Transverse colon (tissue), 4 donors: ENCODE results near the gene ABLIM2. TPM values are rescaled to one million over a fixed set of nuclear protein-coding genes. Genes with fewer than 3 reads are reported as not detected.

Source experiments
- DNase-seq: peaks from one replicate; pipeline ENCODE4 v3.0.0-alpha.2; 2019
- H3K27ac ChIP-seq, 4 donors: fragments of 200-600 bp; sonication (generic); 2 replicates each; pipeline ENCODE4 v1.5.1; 2016 to 2018; ENCODE audit warnings: inconsistent platforms in 4 of 4
- H3K27me3 ChIP-seq: fragments of 200-600 bp; sonication (generic); 2 replicates; pipeline ENCODE4 v1.5.1; 2017; ENCODE audit warnings: inconsistent platforms
- H3K36me3 ChIP-seq, 4 donors: fragments of 200-600 bp; sonication (generic); 2 replicates each; pipeline ENCODE4 v1.5.1; 2017 to 2019; ENCODE audit warnings: inconsistent platforms in 4 of 4
- H3K4me1 ChIP-seq, 4 donors: fragments of 200-600 bp; sonication (generic); 2 replicates each; pipeline ENCODE4 v1.5.1; 2017 to 2020; ENCODE audit warnings: inconsistent platforms in 4 of 4
- H3K4me3 ChIP-seq, 4 donors: fragments of 200-600 bp; sonication (generic); 1 replicate in 1 of 4; 2 replicates in 3 of 4; pipeline versions ENCODE4 v1.5.1 to v1.6.1; 2017 to 2019; ENCODE audit warnings: inconsistent platforms in 4 of 4
- H3K9me3 ChIP-seq, 2 donors: fragments of 200-600 bp; sonication (generic); 2 replicates each; pipeline ENCODE4 v1.5.1; 2017 to 2019; ENCODE audit warnings: inconsistent platforms in 2 of 2
- EP300 ChIP-seq: sonication (generic); formaldehyde crosslinking; IDR thresholded peaks from one replicate; pipeline ENCODE4 v1.6.1; 2017; ENCODE audit warnings: antibody characterized with exemption, low read depth
- POLR2A ChIP-seq: fragments of 450-650 bp; IDR thresholded peaks from one replicate; pipeline ENCODE4 v1.6.1; 2016; ENCODE audit warnings: antibody characterized with exemption, mild to moderate bottlenecking, moderate library complexity
- POLR2AphosphoS5 ChIP-seq, 3 donors: sonication (generic); formaldehyde crosslinking; IDR thresholded peaks; one replicate each; pipeline ENCODE4 v1.6.1; 2016; ENCODE audit warnings: antibody characterized with exemption in 3 of 3
- WGBS, 2 donors: methylation state at CpG; one replicate each; pipeline ENCODE4 v1.1.5; 2018; ENCODE audit warnings: low coverage in 1 of 2; 5-methylcytosine and 5-hydroxymethylcytosine counted together
- in situ Hi-C, 4 donors: fragments of 200-750 bp; cut with MboI; loops; one replicate each; pipeline versions ENCODE4 v1.15.0 to v1.15.1; 2017; ENCODE audit warnings: low sequenced_read_pairs in 3 of 4, low pct_ligation_motif_present in 1 of 4, low pct_unique_long_range_greater_than_20kb in 1 of 4
- intact Hi-C: fragments of 100-400 bp; cut with DNase I; formaldehyde crosslinking; loops from one replicate; pipeline ENCODE4 v1.15.1; 2023; ENCODE audit warnings: low total_unique reads
- total RNA-seq, 4 donors: library from RNA; depleted of rRNA; stranded (reverse); fragments of >200 nt; gene quantifications; one replicate each; pipeline ENCODE4 v1.1.0, GENCODE V29; 2016
- TF ChIP-seq, protein P1 (sequence below), 5 experiments: fragments of 200-600 bp in 3 of 5; fragments of 450-650 bp in 2 of 5; sonication (generic) in 3 of 5; IDR thresholded peaks; 1 replicate in 2 of 5; 2 replicates in 3 of 5; pipeline ENCODE4 v1.5.1; 2016 to 2017; ENCODE audit warnings: antibody characterized with exemption in 5 of 5, inconsistent platforms in 3 of 5, mild to moderate bottlenecking in 2 of 5, moderate library complexity in 1 of 5

ABLIM2 gene
- total RNA-seq, 4 donors from 2014 or later: 3.2 to 58.4 (median 14.2) TPM

DNA sequence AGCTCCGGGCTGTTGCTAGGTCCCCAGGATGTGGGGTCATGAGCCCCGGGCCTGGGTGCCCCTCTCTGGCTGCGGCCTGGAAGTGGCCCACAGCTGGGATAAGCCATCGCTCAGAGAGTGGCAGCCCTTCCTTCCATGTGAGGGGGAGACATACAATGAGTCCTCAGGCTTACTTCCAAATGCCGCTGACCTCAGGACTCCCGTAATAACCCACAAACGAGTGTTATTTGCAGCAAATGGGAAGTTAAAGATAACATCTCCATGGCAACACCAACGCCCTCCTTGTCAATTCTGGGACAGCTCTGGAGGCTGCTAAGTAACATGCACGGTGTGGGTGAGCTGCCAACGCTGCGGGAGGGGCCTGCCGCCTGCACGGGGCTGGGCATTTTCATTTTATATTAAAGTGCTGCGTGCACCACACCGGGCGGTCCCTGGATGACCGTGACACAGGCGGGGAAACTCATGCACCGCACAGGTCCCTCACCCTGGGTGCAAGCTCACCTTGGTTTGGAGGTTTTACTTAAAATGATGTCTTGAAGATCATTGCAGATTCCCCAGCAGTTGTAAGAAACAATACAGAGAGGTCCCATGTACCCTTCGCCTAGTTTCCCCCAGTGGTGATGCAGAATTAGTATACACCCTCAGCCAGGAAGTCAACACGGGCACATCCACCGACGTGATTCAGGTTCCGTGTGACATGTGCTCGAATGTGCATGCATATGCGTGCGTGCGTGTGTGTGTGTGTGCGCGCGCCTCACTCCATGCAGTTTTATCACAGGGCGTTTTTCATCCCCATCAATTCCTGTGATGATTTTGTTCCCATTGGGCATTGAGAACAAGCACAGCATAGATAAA lies 79.4 kb downstream of the ABLIM2 start:
- DNase-seq: peak; percentile 72
- WGBS, 2 donors: 46 to 69% methylated on average over 9 to 32 of the region's 32 CpGs
- Histone ChIP-seq H3K4me1 (peaks cover 0 to 8% (median 1%) of the 10 kb centered on the region in 4 donors), H3K9me3 (no peaks in the 10 kb centered on the region), H3K36me3 (no peaks in the 10 kb centered on the region), H3K4me3 (no peak overlapping the region), H3K27ac (no peak overlapping the region), H3K27me3 (no peaks in the 10 kb centered on the region)
- intact Hi-C loops (no loop called here), in situ Hi-C loops (no loop called here)
- no peak for TF ChIP-seq POLR2A
- TF ChIP-seq, protein P1, sequence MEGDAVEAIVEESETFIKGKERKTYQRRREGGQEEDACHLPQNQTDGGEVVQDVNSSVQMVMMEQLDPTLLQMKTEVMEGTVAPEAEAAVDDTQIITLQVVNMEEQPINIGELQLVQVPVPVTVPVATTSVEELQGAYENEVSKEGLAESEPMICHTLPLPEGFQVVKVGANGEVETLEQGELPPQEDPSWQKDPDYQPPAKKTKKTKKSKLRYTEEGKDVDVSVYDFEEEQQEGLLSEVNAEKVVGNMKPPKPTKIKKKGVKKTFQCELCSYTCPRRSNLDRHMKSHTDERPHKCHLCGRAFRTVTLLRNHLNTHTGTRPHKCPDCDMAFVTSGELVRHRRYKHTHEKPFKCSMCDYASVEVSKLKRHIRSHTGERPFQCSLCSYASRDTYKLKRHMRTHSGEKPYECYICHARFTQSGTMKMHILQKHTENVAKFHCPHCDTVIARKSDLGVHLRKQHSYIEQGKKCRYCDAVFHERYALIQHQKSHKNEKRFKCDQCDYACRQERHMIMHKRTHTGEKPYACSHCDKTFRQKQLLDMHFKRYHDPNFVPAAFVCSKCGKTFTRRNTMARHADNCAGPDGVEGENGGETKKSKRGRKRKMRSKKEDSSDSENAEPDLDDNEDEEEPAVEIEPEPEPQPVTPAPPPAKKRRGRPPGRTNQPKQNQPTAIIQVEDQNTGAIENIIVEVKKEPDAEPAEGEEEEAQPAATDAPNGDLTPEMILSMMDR (IDR thresholded peaks at IDR 0.05): no peak
- TF ChIP-seq EP300: no peak
- TF ChIP-seq POLR2AphosphoS5 (IDR thresholded peaks at IDR 0.05): no peak

DNA sequence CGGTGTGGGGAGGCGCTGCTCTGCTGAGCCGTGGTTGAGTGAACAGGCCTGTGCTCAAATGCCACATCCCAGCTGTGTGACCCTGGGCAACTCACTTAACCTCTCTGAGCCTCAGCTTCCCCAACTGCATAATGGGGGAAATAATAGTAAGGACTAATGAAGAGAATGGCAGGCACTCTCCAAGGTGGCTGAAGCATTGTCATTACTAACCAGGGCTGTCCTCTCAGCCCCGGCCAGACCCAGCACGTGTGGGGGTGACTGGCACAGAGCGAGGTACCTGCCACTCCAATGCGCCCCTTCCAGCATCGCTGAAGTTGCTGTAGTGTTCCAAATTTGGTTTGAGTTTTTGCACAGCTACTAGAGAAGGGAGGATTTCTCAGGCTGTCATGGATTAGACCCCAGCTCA lies 80.0 kb downstream of the ABLIM2 start:
- Histone ChIP-seq H3K9me3 (no peaks in the 10 kb centered on the region), H3K36me3 (no peaks in the 10 kb centered on the region), H3K27me3 (no peaks in the 10 kb centered on the region), H3K4me3 (no peak overlapping the region), H3K4me1 (peaks cover 0 to 8% (median 1%) of the 10 kb centered on the region in 4 donors), H3K27ac (no peak overlapping the region)
- DNase-seq: no peak
- TF ChIP-seq POLR2A (no peak), EP300 (no peak), POLR2AphosphoS5 (IDR thresholded peaks at IDR 0.05) (no peak)
- TF ChIP-seq, protein P1 (IDR thresholded peaks at IDR 0.05): no peak
- in situ Hi-C loops: no loop called here
- intact Hi-C loops: no loop called here
- WGBS, 2 donors: 82% methylated on average over 8 of the region's 8 CpGs; no CpG with 5 or more reads in 1 of the 2 donors

DNA sequence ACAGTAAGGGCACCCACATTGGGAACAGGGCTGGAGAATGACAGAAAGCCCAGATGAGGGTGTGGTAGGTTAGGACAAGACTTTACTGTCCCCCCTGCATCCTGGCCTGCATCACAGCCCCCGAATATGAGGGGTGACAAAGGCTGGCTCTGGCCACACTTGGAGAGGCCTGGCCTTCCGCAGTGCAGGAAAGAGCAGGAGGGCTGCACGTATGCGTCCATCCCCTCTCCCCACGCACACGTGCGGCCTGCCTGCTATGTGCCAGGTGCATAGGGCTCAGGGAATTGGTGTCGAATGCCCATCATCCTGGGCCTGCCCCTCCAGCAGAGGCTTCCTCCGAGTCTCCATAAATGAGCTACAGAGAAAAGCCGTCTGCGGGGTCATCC lies 80.5 kb downstream of the ABLIM2 start:
- in situ Hi-C loops: no loop called here
- H3K4me3 ChIP-seq: no peak overlapping the region
- TF ChIP-seq, protein P1 (IDR thresholded peaks at IDR 0.05): no peak
- TF ChIP-seq EP300 (no peak), POLR2A (no peak), POLR2AphosphoS5 (IDR thresholded peaks at IDR 0.05) (no peak)

DNA sequence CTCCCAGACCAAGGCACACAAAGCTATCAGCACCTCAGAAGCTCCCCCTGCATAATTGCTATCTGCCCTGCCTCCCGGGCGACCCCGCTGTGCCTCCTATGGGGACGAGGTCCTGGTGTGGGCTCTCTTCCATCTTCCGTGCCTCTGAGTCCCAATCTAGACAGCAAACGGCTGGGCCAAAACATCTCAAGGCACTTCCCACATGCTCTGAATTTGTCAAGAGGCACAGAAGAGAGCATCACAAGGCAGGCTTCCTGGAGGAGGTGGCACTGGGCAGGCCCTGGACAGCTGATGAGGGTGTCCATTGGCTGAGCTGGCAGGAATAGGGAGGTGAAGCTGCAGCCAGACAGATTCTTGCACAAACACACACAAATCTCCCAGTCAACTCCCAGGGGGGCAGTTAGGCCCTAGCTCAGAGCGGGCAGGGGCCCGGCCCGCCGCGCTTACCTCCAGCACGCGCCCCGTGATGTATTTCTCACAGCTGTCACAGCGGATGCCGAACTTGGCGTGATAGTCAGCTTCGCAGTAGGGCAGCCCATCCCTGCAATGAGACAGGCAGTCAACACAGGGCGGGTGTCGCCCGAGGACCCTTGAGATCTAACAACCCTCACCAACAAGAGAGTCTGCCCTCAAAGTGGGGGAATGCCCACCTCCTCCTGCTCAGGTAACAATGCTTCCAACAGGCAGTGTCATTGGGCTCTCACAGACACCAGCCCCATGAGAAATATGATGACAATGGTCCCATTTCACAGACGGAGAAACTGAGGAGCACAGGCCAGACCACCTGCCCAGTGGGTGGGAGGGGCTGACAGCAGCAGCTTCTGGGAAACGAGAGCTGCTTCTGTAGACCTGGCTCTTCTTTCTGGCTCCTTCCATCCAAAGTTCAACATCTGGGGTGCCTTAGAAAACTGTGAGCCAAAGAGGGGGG lies 81.2 kb downstream of the ABLIM2 start:
- Histone ChIP-seq H3K4me3 (no peak overlapping the region), H3K27me3 (no peaks in the 10 kb centered on the region), H3K4me1 (peaks cover 0 to 8% (median 1%) of the 10 kb centered on the region in 4 donors), H3K9me3 (no peaks in the 10 kb centered on the region), H3K27ac (no peak overlapping the region), H3K36me3 (no peaks in the 10 kb centered on the region)
- in situ Hi-C loops (no loop called here), intact Hi-C loops (no loop called here)
- WGBS, 2 donors: 83 to 92% methylated on average over 7 to 23 of the region's 23 CpGs
- TF ChIP-seq, protein P1 (IDR thresholded peaks at IDR 0.05): no peak
- TF ChIP-seq POLR2AphosphoS5 (IDR thresholded peaks at IDR 0.05) (no peak), POLR2A (no peak), EP300 (no peak)
- no peak for DNase-seq

More for the DNA sequence above, 80.5 kb downstream of the ABLIM2 start:
- DNase-seq: no peak
- Histone ChIP-seq H3K9me3 (no peaks in the 10 kb centered on the region), H3K36me3 (no peaks in the 10 kb centered on the region), H3K27me3 (no peaks in the 10 kb centered on the region), H3K27ac (no peak overlapping the region), H3K4me1 (peaks cover 0 to 8% (median 1%) of the 10 kb centered on the region in 4 donors)
- intact Hi-C loops: no loop called here
- 80% methylated on average over 11 of the region's 11 CpGs; no CpG with 5 or more reads in 1 of the 2 donors for whole genome bisulfite sequencing, 2 donors
